Muscle of back (tissue), 10 donors: ENCODE measurements around the gene RNASE12. TPM values are rescaled to one million over a fixed set of nuclear protein-coding genes. Genes with fewer than 3 reads are reported as not detected.

Source experiments
- polyA plus RNA-seq, 10 donors: library from polyadenylated mRNA; unstranded; fragments of 120-200 nt; gene quantifications; one replicate each; pipeline ENCODE4 v1.2.1, GENCODE V29; 2013; ENCODE audit not compliant: insufficient read length in 10 of 10

The RNASE12 gene
- polyA plus RNA-seq, 10 donors, result not detected

Other genes starting within 250 kb of the RNASE12 start
- gene PARP2, start 247.7 kb downstream of the RNASE12 start, polyA plus RNA-seq, result 10 to 100 TPM; 26.2 to 46.7 (median 32.9) TPM
- 10 to 100 TPM; 12.0 to 22.2 (median 15.6) TPM for gene TEP1, start 177.9 kb downstream of the RNASE12 start, polyA plus RNA-seq
- gene KLHL33, start 155.2 kb downstream of the RNASE12 start, polyA plus RNA-seq, result 1 to 10 TPM in 5 of 10 donors, under 1 TPM in 5; 0.41 to 1.8 (median 0.97) TPM
- 10 to 100 TPM; 24.8 to 50.0 (median 32.4) TPM for gene OSGEP, start 136.6 kb downstream of the RNASE12 start, polyA plus RNA-seq
- 100 to 1,000 TPM; 136 to 200 (median 160) TPM for gene APEX1, start 136.2 kb downstream of the RNASE12 start, polyA plus RNA-seq
- 10 to 100 TPM; 15.7 to 31.4 (median 19.8) TPM for gene PIP4P1, start 129.9 kb downstream of the RNASE12 start, polyA plus RNA-seq
- 10 to 100 TPM in 8 of 10 donors, 1 to 10 TPM in 2; 8.7 to 17.2 (median 11.9) TPM for gene PNP, start 122.0 kb downstream of the RNASE12 start, polyA plus RNA-seq
- under 1 TPM in 2 of 10 donors, not detected in 8; 0.18 to 0.21 TPM for gene RNASE10, start 85.8 kb downstream of the RNASE12 start, polyA plus RNA-seq
- not detected for gene RNASE9, start 30.3 kb downstream of the RNASE12 start, polyA plus RNA-seq
- gene RNASE11, start 3.4 kb downstream of the RNASE12 start, polyA plus RNA-seq, result not detected
- gene OR6S1, start 50.3 kb upstream of the RNASE12 start, polyA plus RNA-seq, result not detected
- gene RNASE4, start 93.2 kb upstream of the RNASE12 start, polyA plus RNA-seq, result 10 to 100 TPM in 1 of 10 donors, 1 to 10 TPM in 9; 1.3 to 10.3 (median 4.0) TPM
- 1 to 10 TPM; 2.2 to 3.6 (median 2.6) TPM for gene ANG, start 97.4 kb upstream of the RNASE12 start, polyA plus RNA-seq
- gene EDDM3A, start 154.5 kb upstream of the RNASE12 start, polyA plus RNA-seq, result not detected
- gene EDDM3B, start 177.0 kb upstream of the RNASE12 start, polyA plus RNA-seq, result not detected
- 1 to 10 TPM; 5.3 to 7.1 (median 6.1) TPM for gene RNASE6, start 189.9 kb upstream of the RNASE12 start, polyA plus RNA-seq
- 100 to 1,000 TPM; 142 to 246 (median 201) TPM for gene RNASE1, start 211.5 kb upstream of the RNASE12 start, polyA plus RNA-seq